Activated T-helper 1 cell treated with anti-CD3 and anti-CD28 coated beads, Interleukin-2, amount 50 U/mL, for 16 hours (primary cell): ENCODE data around the gene DCUN1D1.

Source experiments
- DNase-seq, 2 donors: peaks; one replicate each; pipeline ENCODE4 v3.0.0-alpha.2; 2020; ENCODE audit warnings: low read depth in 1 of 2, low spot score in 1 of 2

Gene DCUN1D1

GRCh38 chr3:182937293-182938051 lies 42.9 kb downstream of the DCUN1D1 start:
- DNase-seq, result no peak

- DNase-seq, result no peak
Observed at GRCh38 chr3:182936918-182937285, 43.4 kb downstream of the DCUN1D1 start.

GRCh38 chr3:182936239-182936917 lies 44.0 kb downstream of the DCUN1D1 start:
- no peak for DNase-seq

GRCh38 chr3:182935803-182936202 lies 44.5 kb downstream of the DCUN1D1 start:
- no peak for DNase-seq

GRCh38 chr3:182925944-182926337 lies 54.4 kb downstream of the DCUN1D1 start:
- no peak for DNase-seq

- DNase-seq, result no peak
Observed at GRCh38 chr3:182925330-182925943, 54.9 kb downstream of the DCUN1D1 start.

- DNase-seq, result no peak
Observed at GRCh38 chr3:182921665-182922355, 58.5 kb downstream of the DCUN1D1 start.

- DNase-seq, result no peak
Observed at GRCh38 chr3:182920515-182921084, 59.7 kb downstream of the DCUN1D1 start.

GRCh38 chr3:182919866-182920357 lies 60.4 kb downstream of the DCUN1D1 start:
- DNase-seq, result no peak

- no peak for DNase-seq
Observed at GRCh38 chr3:182917134-182917533, 63.2 kb downstream of the DCUN1D1 start.

GRCh38 chr3:182914341-182914740 lies 66.0 kb downstream of the DCUN1D1 start:
- DNase-seq, result no peak

GRCh38 chr3:182913889-182914288 lies 66.4 kb downstream of the DCUN1D1 start:
- no peak for DNase-seq

- DNase-seq, result no peak
Observed at GRCh38 chr3:182912474-182912873, 67.9 kb downstream of the DCUN1D1 start.

- DNase-seq, result no peak
Observed at GRCh38 chr3:182911782-182912111, 68.6 kb downstream of the DCUN1D1 start.

GRCh38 chr3:182910936-182911781 lies 69.2 kb downstream of the DCUN1D1 start:
- DNase-seq, result no peak

- no peak for DNase-seq
Observed at GRCh38 chr3:182909318-182910040, 70.9 kb downstream of the DCUN1D1 start.

- DNase-seq, result no peak
Observed at GRCh38 chr3:182908471-182908870, 71.9 kb downstream of the DCUN1D1 start.

- no peak for DNase-seq
Observed at GRCh38 chr3:182906036-182906435, 74.3 kb downstream of the DCUN1D1 start.

- DNase-seq, result no peak
Observed at GRCh38 chr3:182905623-182906022, 74.7 kb downstream of the DCUN1D1 start.

- no peak for DNase-seq
Observed at GRCh38 chr3:182904164-182904563, 76.2 kb downstream of the DCUN1D1 start.
